Neuronal stem cell (in vitro differentiated cells): ENCODE results near the gene TOB1.
A peak's percentile ranks its signal among the peaks of the same experiment; 100 is the strongest.

Experiments
- DNase-seq: peaks from one replicate; pipeline ENCODE4 v3.0.0-alpha.2; 2013; ENCODE audit warnings: low spot score
- H2AFZ ChIP-seq: one replicate; pipeline ENCODE4 v1.6.1; 2013; ENCODE audit warnings: mild to moderate bottlenecking, low read length, inconsistent platforms
- H2AK5ac ChIP-seq: 2 replicates; pipeline ENCODE4 v1.6.1; 2013; ENCODE audit warnings: low read depth, mild to moderate bottlenecking, inconsistent platforms, low read length, moderate library complexity, mixed read lengths
- H2BK120ac ChIP-seq: 2 replicates; pipeline ENCODE4 v1.6.1; 2013; ENCODE audit warnings: low read depth, mild to moderate bottlenecking, inconsistent platforms, low read length, moderate library complexity, mixed read lengths
- H2BK12ac ChIP-seq: one replicate; pipeline ENCODE4 v1.6.1; 2013; ENCODE audit warnings: low read length, inconsistent platforms
- H2BK15ac ChIP-seq: 2 replicates; pipeline ENCODE4 v1.6.1; 2013; ENCODE audit warnings: mild to moderate bottlenecking, low read length, inconsistent platforms, mixed read lengths
- H2BK5ac ChIP-seq: one replicate; pipeline ENCODE4 v1.6.1; 2013; ENCODE audit warnings: inconsistent platforms, mild to moderate bottlenecking, low read length, moderate library complexity
- H3K14ac ChIP-seq: one replicate; pipeline ENCODE4 v1.6.1; 2013; ENCODE audit warnings: low read length, inconsistent platforms
- H3K18ac ChIP-seq: 2 replicates; pipeline ENCODE4 v1.6.1; 2013; ENCODE audit warnings: low read length, inconsistent platforms
- H3K23ac ChIP-seq: 2 replicates; pipeline ENCODE4 v1.6.1; 2013; ENCODE audit warnings: low read depth, mild to moderate bottlenecking, mixed read lengths, low read length, inconsistent platforms; ENCODE audit not compliant: poor library complexity
- H3K27ac ChIP-seq: replicated peaks from 3 replicates; pipeline ENCODE4 v1.5.1; 2013; ENCODE audit warnings: low read length, inconsistent platforms
- H3K27me3 ChIP-seq, 3 experiments: 2 replicates each; pipeline ENCODE4 v1.6.1; 2013; ENCODE audit warnings: low read length in 3 of 3, mild to moderate bottlenecking in 2 of 3, inconsistent platforms in 1 of 3, low read depth in 1 of 3, mixed read lengths in 1 of 3, moderate library complexity in 1 of 3; ENCODE audit not compliant: control insufficient read depth in 3 of 3, insufficient read depth in 3 of 3
- H3K36me3 ChIP-seq, 2 donors: replicated peaks in 1 of 2; 2 replicates each; pipeline ENCODE4 v1.6.1; 2013; ENCODE audit warnings: low read length in 2 of 2; ENCODE audit not compliant: control insufficient read depth in 2 of 2, insufficient read depth in 2 of 2
- H3K4ac ChIP-seq: 2 replicates; pipeline ENCODE4 v1.6.1; 2013; ENCODE audit warnings: inconsistent platforms, mild to moderate bottlenecking, low read length, moderate library complexity
- H3K4me1 ChIP-seq, 2 donors: 1 replicate in 1 of 2; 2 replicates in 1 of 2; pipeline ENCODE4 v1.6.1; 2013; ENCODE audit warnings: low read length in 2 of 2, low read depth in 1 of 2; ENCODE audit not compliant: control insufficient read depth in 2 of 2, insufficient read depth in 1 of 2
- H3K4me2 ChIP-seq: one replicate; pipeline ENCODE4 v1.6.1; 2013; ENCODE audit warnings: mild to moderate bottlenecking, low read length, inconsistent platforms; ENCODE audit not compliant: insufficient read depth, poor library complexity, severe bottlenecking
- H3K4me3 ChIP-seq, 2 donors: 2 replicates each; pipeline ENCODE4 v1.5.1; 2013; ENCODE audit warnings: low read length in 2 of 2, mild to moderate bottlenecking in 2 of 2, inconsistent platforms in 1 of 2, moderate library complexity in 1 of 2
- H3K79me1 ChIP-seq: one replicate; pipeline ENCODE4 v1.6.1; 2013; ENCODE audit warnings: low read depth, mild to moderate bottlenecking, inconsistent platforms, low read length, moderate library complexity
- H3K9ac ChIP-seq: one replicate; pipeline ENCODE4 v1.6.1; 2013; ENCODE audit warnings: mild to moderate bottlenecking, low read depth, low read length, inconsistent platforms; ENCODE audit not compliant: poor library complexity
- H3K9me3 ChIP-seq, 2 donors: replicated peaks in 1 of 2; 2 replicates each; pipeline versions ENCODE3 to v1.6.1; 2013; ENCODE audit warnings: low read length in 2 of 2, mild to moderate bottlenecking in 2 of 2, inconsistent platforms in 1 of 2, low read depth in 1 of 2, mixed read lengths in 1 of 2, moderate library complexity in 1 of 2; ENCODE audit not compliant: control insufficient read depth in 2 of 2, insufficient read depth in 1 of 2
- H4K8ac ChIP-seq: one replicate; pipeline ENCODE4 v1.6.1; 2013; ENCODE audit warnings: low read depth, mild to moderate bottlenecking, inconsistent platforms, low read length, moderate library complexity
- H4K91ac ChIP-seq: one replicate; pipeline ENCODE4 v1.6.1; 2013; ENCODE audit warnings: low read length, low read depth, mild to moderate bottlenecking, inconsistent platforms; ENCODE audit not compliant: poor library complexity
- WGBS, 2 donors: extraction: QIAGEN DNeasy Blood & Tissue Kit; methylation state at CpG; one replicate each; pipeline ENCODE4 v1.1.7; 2013; ENCODE audit warnings: missing lambda C conversion rate in 2 of 2, mixed read lengths in 1 of 2; ENCODE audit not compliant: insufficient read length in 2 of 2, insufficient replicate concordance in 1 of 2; ENCODE audit errors: extremely low coverage in 2 of 2; 5-methylcytosine and 5-hydroxymethylcytosine counted together

TOB1 gene

GRCh38 chr17:50816271-50816670 is 49.9 kb downstream of the TOB1 start:
- Histone ChIP-seq H3K18ac (no peak overlapping the region), H3K36me3 (no peaks in the 10 kb centered on the region), H3K27me3 (peaks cover 0 to 24% (median 0%) of the 10 kb centered on the region in 3 experiments), H3K23ac (no peak overlapping the region), H2BK120ac (no peak overlapping the region), H2AFZ (no peak overlapping the region), H2BK5ac (no peak overlapping the region), H3K4ac (no peak overlapping the region), H3K27ac (no peak overlapping the region), H2BK12ac (no peak overlapping the region), H3K9ac (no peak overlapping the region), H4K91ac (no peak overlapping the region), H3K14ac (no peak overlapping the region), H2AK5ac (peak overlapping the region; percentile 22), H3K4me3 (no peak overlapping the region), H3K4me1 (peaks cover 0 to 5% of the 10 kb centered on the region in 2 donors), H2BK15ac (no peak overlapping the region), H4K8ac (no peak overlapping the region), H3K9me3 (no peaks in the 10 kb centered on the region), H3K4me2 (no peak overlapping the region), H3K79me1 (no peaks in the 10 kb centered on the region)
- DNase-seq = no peak
- WGBS, 2 donors = no CpG with 5 or more reads among the region's 5 CpGs

- Histone ChIP-seq H3K79me1 (no peaks in the 10 kb centered on the region), H3K36me3 (no peaks in the 10 kb centered on the region), H2AFZ (no peak overlapping the region), H3K4me2 (no peak overlapping the region), H2BK120ac (no peak overlapping the region), H3K4me1 (peaks cover 0 to 5% of the 10 kb centered on the region in 2 donors), H3K27ac (no peak overlapping the region), H2BK15ac (no peak overlapping the region), H3K9me3 (no peaks in the 10 kb centered on the region), H3K14ac (no peak overlapping the region), H4K8ac (no peak overlapping the region), H2AK5ac (no peak overlapping the region), H4K91ac (no peak overlapping the region), H3K18ac (no peak overlapping the region), H3K9ac (no peak overlapping the region), H3K27me3 (peaks cover 0 to 29% (median 0%) of the 10 kb centered on the region in 3 experiments), H2BK5ac (no peak overlapping the region), H3K4ac (no peak overlapping the region), H3K23ac (no peak overlapping the region), H2BK12ac (no peak overlapping the region), H3K4me3 (no peak overlapping the region)
- no peak for DNase-seq
- no CpG with 5 or more reads among the region's 3 CpGs for WGBS, 2 donors
Measured at GRCh38 chr17:50815400-50815799, 50.8 kb downstream of the TOB1 start.

DNA sequence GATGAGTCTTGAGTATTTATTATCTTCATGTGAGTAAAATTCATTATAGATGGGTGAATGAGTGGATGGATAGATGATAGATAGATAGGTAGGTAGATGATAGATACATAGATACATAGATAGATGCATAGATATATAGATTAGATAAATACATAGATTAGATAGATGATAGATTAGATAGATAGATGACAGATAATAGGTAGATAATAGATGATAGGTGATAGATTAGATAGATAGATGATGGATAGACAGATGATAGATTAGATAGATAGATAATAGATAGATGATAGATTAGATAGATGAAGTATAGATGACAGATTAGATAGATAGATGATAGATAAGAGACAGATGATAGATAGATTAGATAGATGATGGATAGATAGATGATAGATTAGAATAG is 52.6 kb downstream of the TOB1 start:
- Histone ChIP-seq H3K27ac (no peak overlapping the region), H3K4me1 (peaks cover 0 to 5% of the 10 kb centered on the region in 2 donors), H4K91ac (no peak overlapping the region), H3K27me3 (peaks cover 0 to 20% (median 0%) of the 10 kb centered on the region in 3 experiments), H3K36me3 (no peaks in the 10 kb centered on the region), H2BK12ac (no peak overlapping the region), H2AK5ac (no peak overlapping the region), H3K18ac (no peak overlapping the region), H3K4ac (no peak overlapping the region), H2BK15ac (no peak overlapping the region), H4K8ac (no peak overlapping the region), H3K9ac (no peak overlapping the region), H3K23ac (no peak overlapping the region), H2BK120ac (no peak overlapping the region), H3K4me2 (no peak overlapping the region), H2AFZ (no peak overlapping the region), H2BK5ac (no peak overlapping the region), H3K79me1 (no peaks in the 10 kb centered on the region), H3K9me3 (no peaks in the 10 kb centered on the region), H3K4me3 (no peak overlapping the region), H3K14ac (no peak overlapping the region)
- no peak for DNase-seq
